ENCODE results near the gene TYW1B.
"Not testable (repeated sequence)": the region's sequence is repeated elsewhere in the genome, so short reads cannot be mapped to it uniquely, and the experiment has no call there.

Gene TYW1B

DNA sequence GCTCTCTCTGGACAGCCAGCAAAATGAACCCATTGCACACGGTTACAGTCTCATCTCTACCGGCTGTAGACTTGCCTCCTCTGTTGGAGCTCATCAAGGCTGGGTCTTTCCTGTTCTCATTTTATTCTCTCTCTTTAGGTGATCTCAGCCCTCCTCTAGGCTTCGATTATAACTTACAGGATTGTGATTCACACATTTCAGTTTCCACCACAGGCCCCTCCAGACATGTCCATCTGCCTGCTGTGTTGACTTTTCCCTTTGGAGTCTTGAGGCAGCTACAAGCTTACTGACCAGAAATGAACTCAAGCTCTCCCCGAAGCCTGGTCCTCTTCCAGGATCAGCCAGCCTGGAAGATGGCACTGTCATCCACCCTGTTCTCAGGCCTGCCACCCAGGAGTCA is 268.5 kb downstream of the TYW1B start:
- DNase-seq (ENCODE audit: low spot score), result not testable (repeated sequence)

DNA sequence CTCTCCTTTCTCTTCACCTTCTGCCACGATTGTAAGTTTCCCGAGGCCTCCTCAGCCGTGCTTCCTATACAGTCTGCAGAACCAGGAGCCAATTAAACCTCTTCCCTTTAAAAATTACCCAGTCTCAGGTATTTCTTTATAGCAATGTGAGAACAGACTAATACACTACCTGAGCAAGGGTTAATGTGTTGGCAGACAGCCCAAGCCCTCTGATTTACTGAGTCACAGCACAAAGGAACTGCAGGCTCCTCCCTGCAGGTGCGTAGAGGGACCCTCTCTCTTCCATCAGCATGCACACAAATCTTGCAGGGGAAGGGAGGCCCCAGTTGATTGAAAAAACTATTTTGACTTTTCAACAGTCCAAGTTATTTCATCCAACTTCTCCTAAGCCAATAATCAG is 271.3 kb downstream of the TYW1B start:
- DNase-seq (ENCODE audit: low spot score), result not testable (repeated sequence)

DNA sequence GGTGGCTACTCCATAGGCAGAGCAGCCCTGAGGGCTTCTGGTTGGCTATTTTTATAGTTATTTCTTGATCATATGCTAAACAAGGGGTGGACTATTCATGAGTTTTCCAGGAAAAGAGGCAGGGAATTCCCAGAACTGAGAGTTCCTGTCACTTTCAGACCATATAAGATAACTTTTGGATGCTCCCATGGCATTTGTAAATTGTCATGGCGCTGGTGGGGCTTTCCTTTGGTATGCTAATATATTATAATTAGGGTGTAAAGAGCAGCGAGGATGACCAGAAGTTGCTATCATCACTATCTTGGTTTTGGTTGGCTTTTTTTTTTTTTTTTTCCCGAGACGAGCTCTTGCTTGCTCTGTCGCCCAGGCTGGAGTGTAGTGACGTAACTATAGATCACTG is 272.8 kb downstream of the TYW1B start:
- not testable (repeated sequence) for DNase-seq (ENCODE audit: low spot score)

DNA sequence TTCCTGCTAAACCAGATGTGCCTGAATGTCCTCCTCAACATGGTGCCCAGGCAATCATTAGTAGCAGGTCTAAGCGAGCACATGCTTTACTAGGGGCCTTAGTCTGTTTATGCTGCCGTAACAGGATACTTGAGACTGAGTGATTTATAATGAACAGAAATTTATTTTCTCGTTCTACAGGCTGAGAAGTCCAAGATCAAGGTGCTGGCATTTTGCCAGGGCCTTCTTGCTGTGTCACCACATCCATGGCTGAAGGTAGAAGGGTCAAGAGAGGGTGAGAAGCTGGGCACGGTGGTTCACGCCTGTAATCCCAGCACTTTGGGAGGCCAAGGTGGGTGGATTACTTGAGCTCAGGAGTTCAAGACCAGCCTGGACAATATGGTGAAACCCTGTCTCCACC is 273.6 kb downstream of the TYW1B start:
- not testable (repeated sequence) for DNase-seq (ENCODE audit: low spot score)

DNA sequence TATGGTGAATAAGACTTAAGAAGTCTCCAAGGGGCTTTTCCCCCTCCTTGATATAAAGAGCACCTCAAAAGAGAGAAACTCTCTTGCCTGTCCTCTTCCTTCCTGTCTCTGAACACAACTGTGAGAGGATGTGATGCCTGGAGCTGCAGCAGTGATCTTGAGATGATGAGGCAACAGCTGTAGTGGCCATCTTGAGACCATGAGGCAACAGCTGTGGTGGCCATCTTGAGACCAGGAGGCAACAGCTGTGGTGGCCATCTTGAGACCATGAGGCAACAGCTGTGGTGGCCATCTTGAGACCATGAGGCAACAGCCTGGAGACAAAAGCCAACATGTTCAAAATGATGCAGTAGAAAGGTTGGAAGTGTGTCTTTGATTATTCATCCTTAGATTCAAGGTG is 277.5 kb downstream of the TYW1B start:
- DNase-seq (ENCODE audit: low spot score), result not testable (repeated sequence)

DNA sequence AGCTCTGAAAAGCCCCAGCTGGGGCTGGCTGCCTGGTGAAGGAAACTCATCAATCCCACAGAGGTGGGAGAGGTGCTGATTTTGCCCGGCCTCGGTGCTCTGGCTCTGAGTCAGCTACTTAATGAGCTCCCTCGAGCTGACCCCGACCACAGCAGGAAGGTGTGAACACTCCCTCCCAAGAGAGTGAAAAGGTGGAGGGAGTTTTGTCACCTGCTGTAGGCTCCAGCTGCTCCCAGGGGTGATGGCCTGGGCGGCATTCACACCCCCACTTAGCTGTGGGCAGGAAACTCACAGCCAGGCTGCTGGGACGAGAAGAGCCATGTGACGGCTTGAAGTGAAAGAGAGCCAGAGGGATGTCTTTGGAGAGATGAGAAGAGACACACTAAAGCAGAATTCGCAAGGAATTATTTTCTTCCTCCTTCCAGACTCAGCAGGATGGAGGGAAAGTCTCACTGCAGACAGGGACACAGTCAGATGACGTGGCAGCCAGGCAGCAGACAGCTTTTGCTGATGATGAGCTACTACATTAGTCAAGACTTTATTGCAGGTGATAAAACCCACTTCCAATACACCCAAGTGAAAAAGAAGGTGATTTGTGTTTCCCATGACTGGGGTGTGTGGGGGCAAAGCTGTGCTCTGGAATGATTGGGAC is 281.3 kb downstream of the TYW1B start:
- DNase-seq (ENCODE audit: low spot score), result not testable (repeated sequence)

DNA sequence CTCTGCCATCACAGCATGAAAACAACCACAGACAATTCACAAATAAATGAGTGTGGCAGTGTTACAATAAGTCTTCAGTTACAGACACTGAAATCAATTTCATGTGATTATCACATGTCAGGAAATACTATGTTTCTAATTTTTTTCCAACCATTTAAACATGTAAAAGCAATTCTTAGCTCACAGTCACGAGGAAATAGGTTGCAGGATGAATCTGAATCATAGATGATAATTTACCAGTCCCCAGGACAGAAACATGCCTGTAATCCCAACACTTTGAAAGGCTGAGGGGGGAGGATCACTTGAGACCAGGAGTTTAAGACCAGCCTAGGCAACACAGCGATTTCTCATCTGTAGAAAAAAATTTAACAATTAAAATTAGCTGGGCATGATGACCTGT is 283.5 kb downstream of the TYW1B start:
- DNase-seq (ENCODE audit: low spot score), result not testable (repeated sequence)

DNA sequence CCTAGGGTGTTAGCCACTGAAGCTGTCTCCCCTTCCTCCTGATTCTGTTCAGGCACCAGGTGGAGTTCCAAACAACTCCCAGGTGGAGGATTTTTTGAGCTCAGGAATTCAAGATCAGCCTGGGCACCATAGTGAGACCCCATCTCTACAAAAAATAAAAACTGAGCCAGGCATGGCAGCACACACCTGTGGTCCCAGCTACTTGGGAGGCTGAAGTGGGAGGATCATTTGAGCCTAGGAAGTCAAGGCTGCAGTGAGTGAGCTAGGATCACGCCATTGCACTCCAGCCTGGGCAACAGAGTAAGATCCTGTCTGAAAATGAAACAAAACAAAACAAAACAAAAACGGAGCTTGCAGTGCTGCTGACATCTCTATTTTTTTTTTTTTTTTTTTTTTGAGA is 287.1 kb downstream of the TYW1B start:
- DNase-seq (ENCODE audit: low spot score), result no peak

DNA sequence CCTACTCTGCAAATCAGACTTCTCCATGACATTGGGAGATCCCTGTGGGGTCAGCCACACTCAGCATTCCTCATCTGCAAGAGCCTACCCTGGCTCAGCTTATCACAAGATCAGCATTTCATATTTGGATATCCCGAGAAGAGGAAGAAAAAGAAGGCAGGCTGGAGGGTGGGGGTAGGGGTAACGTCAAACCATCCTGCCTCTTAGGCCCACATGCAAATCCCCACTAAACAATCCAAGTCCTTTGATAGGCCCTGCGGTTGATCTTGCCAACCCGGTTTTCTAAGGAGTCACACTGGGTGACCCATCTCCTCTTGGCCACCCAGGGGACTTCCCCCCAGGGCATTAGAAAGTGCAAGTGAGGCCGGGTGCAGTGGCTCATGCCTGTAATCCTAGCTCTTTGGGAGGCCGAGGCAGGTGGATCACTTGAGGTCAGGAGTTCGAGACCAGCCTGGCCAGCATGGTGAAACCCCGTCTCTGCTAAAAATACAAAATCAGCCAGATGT is 287.8 kb downstream of the TYW1B start:
- DNase-seq (ENCODE audit: low spot score), result no peak

DNA sequence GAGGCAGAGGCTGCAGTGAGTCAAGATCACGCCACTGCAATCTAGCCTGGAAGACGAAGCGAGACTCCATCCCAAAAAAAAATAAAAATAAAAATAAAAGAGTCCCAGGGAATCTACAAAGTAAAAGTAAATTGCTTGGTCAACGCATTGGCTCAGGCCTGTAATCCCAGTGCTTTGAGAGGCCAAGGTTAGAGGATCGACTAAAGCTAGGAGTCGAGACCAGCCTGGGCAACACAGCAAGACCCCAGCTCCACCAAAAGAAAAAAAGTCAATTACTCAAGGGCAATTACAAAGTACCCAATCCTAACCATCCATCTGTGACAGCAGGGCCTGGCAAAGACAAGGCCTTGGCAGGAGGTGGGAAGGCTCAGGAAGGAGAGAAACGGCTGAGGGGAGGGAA is 288.3 kb downstream of the TYW1B start:
- DNase-seq (ENCODE audit: low spot score), result no peak

DNA sequence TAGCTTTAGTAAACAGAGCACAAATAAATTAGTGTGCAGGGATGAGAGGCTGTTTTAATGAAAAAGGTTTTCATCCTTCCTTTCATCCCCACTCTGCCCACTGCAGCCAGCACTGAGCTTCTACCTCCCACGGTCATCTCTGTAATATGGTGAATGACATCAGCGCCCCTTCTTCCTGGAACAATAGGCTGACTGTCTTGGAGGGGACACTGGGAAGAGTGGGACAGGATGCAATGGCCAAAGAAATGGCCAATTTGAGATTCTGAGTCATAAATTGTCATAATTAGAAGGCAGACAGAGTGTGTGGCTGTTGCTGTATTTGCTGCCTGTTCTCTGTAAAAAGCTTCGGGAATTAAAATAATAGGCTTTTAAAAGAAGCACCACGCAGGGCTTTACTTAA is 289.1 kb downstream of the TYW1B start:
- no peak for DNase-seq (ENCODE audit: low spot score)

DNA sequence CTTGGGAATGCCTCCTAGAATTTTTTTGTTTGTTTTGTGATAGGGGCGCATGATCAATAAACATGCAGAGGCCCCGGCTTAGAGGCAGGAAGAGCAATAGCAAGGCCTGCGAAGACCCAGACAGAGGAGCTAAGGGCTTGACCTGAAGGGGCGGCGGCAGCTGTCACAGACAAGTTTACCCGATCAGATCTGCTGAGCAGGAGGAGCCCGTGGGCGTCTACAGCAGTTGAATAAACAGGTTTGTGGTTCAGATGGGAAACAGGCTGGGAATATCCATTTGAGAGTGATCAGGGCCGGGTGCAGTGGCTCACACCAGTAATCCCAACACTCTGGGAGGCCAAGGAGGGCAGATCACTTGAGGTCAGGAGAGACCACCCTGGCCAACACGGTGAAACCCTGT is 289.9 kb downstream of the TYW1B start:
- DNase-seq (ENCODE audit: low spot score), result no peak

DNA sequence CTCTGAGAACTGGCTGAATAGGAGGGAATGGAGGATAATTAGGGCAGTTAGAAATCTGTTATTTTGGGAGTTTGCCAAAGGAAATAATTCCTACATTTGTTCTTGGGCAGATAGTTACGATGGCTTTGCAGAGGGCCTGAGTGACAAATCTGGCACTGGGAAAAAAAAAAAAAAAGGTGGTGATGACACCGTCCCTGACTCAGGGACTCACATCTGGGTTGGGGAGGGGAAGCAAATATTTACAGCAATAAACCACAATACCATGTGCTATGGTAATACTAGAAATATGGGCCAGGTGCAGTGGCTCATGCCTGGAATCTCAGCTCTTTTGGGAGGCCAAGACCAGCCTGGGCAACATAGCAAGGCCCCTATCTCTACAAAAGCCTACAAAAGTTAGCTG is 292.0 kb downstream of the TYW1B start:
- not testable (repeated sequence) for DNase-seq (ENCODE audit: low spot score)

DNA sequence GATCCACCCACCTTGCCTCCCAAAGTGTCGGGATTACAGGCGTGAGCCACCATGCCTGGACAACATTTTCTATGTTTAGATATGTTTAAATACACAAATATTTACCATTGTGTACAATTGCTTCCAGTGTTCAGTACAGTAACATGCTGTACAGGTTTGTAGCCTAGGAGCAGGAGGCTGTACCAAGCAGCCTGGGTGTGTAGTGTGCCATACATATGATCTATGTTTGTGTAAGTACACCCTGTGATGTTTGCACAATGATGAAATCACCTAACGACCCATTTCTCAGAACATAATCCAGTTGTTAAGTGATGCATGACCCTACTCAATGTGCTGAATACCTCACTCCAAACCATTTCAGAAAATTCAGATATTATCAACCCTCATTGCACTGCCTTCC is 297.0 kb downstream of the TYW1B start:
- DNase-seq (ENCODE audit: low spot score), result not testable (repeated sequence)

All from HuH-7.5 (cell line).